Measurements from ENCODE around the gene ZNF382.

The ZNF382 gene

DNA sequence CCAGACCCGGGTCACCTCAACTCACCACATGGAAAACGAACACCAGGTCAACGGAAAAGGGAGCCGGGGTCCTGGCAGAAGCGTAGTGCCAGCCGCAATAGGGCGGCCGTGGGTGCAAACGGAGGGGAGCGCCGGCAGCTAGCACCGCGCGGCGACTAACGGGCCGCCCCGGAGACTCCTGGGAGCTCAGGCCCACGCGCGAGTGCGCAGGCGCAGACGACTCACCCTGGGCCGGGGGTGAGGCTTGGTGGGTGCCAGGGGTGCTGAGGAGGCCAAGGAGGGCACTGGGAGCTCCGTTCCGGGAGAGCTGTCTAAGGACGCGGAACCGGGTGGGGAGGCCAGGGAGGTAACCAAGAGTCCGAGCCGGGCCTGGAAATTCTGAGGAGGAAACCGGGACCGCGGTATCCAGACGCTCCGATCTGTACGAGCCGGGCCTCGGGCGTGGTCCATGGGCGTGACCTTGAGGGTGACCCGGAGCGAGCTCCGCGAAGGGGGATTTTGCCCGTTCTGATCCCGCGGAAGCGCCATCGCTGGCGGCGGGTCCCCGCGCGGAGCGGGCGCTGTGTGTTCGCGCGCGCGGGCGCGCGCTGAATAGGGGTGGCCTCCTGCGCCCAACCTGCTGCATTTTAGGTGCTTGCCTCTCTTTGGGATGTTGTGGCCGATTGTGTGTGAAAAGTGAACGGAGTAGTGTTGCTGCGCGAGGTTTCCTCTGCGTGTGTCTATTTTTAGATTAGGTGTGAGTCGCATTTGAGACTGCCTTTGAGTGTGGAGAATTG is at the start of gene ZNF382:
ZNF382 (plus strand) TSS at position 213 of the 776 bp plus-strand sequence. CDS start 4,602 bp downstream, outside the sequence.
- TF ChIP-seq EP300 (IDR thresholded peaks at IDR 0.05; ENCODE audit: borderline replicate concordance), result no peak
- no peak; the same call in 1 of the 2 replicates for TF ChIP-seq YY1 (IDR thresholded peaks at IDR 0.05; ENCODE audit: low read depth)
- TF ChIP-seq FOXM1 (IDR thresholded peaks at IDR 0.05; ENCODE audit: borderline replicate concordance, low read depth), result no peak
- TF ChIP-seq CEBPB (IDR thresholded peaks at IDR 0.05), result no peak
- TF ChIP-seq, protein P1, sequence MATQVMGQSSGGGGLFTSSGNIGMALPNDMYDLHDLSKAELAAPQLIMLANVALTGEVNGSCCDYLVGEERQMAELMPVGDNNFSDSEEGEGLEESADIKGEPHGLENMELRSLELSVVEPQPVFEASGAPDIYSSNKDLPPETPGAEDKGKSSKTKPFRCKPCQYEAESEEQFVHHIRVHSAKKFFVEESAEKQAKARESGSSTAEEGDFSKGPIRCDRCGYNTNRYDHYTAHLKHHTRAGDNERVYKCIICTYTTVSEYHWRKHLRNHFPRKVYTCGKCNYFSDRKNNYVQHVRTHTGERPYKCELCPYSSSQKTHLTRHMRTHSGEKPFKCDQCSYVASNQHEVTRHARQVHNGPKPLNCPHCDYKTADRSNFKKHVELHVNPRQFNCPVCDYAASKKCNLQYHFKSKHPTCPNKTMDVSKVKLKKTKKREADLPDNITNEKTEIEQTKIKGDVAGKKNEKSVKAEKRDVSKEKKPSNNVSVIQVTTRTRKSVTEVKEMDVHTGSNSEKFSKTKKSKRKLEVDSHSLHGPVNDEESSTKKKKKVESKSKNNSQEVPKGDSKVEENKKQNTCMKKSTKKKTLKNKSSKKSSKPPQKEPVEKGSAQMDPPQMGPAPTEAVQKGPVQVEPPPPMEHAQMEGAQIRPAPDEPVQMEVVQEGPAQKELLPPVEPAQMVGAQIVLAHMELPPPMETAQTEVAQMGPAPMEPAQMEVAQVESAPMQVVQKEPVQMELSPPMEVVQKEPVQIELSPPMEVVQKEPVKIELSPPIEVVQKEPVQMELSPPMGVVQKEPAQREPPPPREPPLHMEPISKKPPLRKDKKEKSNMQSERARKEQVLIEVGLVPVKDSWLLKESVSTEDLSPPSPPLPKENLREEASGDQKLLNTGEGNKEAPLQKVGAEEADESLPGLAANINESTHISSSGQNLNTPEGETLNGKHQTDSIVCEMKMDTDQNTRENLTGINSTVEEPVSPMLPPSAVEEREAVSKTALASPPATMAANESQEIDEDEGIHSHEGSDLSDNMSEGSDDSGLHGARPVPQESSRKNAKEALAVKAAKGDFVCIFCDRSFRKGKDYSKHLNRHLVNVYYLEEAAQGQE (IDR thresholded peaks at IDR 0.05; ENCODE audit: low read depth), result no peak
- no peak for TF ChIP-seq ZBTB7A (IDR thresholded peaks at IDR 0.05; ENCODE audit: low read depth)
- no peak for TF ChIP-seq CREB1 (IDR thresholded peaks at IDR 0.05; ENCODE audit: low read depth)
- TF ChIP-seq NFIC (IDR thresholded peaks at IDR 0.05), result no peak
- TF ChIP-seq TCF12 (IDR thresholded peaks at IDR 0.05; ENCODE audit: low read depth), result no peak
- no peak for TF ChIP-seq EGR1 (IDR thresholded peaks at IDR 0.05)
- TF ChIP-seq TAF1 (IDR thresholded peaks at IDR 0.05; ENCODE audit: low read depth), result peak; percentile 55
- TF ChIP-seq, protein P2, sequence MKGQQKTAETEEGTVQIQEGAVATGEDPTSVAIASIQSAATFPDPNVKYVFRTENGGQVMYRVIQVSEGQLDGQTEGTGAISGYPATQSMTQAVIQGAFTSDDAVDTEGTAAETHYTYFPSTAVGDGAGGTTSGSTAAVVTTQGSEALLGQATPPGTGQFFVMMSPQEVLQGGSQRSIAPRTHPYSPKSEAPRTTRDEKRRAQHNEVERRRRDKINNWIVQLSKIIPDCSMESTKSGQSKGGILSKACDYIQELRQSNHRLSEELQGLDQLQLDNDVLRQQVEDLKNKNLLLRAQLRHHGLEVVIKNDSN (IDR thresholded peaks at IDR 0.05), result no peak
- no peak for TF ChIP-seq TEAD4 (IDR thresholded peaks at IDR 0.05)
- no peak for TF ChIP-seq RAD21 (IDR thresholded peaks at IDR 0.05; ENCODE audit: low read depth)
- peak; percentile 14 for TF ChIP-seq MAX (IDR thresholded peaks at IDR 0.05)

GRCh38 chr19:36564391-36564790 is 40.7 kb upstream of the ZNF382 start:
- TF ChIP-seq FOXM1 (IDR thresholded peaks at IDR 0.05; ENCODE audit: borderline replicate concordance, low read depth) (no peak), TAF1 (IDR thresholded peaks at IDR 0.05; ENCODE audit: low read depth) (no peak), YY1 (IDR thresholded peaks at IDR 0.05; ENCODE audit: low read depth) (no peak), MAX (IDR thresholded peaks at IDR 0.05) (no peak), TCF12 (IDR thresholded peaks at IDR 0.05; ENCODE audit: low read depth) (no peak), EP300 (IDR thresholded peaks at IDR 0.05; ENCODE audit: borderline replicate concordance) (no peak), ZBTB7A (IDR thresholded peaks at IDR 0.05; ENCODE audit: low read depth) (no peak), CEBPB (IDR thresholded peaks at IDR 0.05) (no peak), NFIC (IDR thresholded peaks at IDR 0.05) (no peak), TEAD4 (IDR thresholded peaks at IDR 0.05) (no peak), EGR1 (IDR thresholded peaks at IDR 0.05) (no peak), RAD21 (IDR thresholded peaks at IDR 0.05; ENCODE audit: low read depth) (no peak), CREB1 (IDR thresholded peaks at IDR 0.05; ENCODE audit: low read depth) (no peak)
- TF ChIP-seq, protein P1 (IDR thresholded peaks at IDR 0.05; ENCODE audit: low read depth), result no peak
- TF ChIP-seq, protein P2 (IDR thresholded peaks at IDR 0.05), result no peak

GRCh38 chr19:36572593-36573019 is 32.5 kb upstream of the ZNF382 start:
- TF ChIP-seq RAD21 (IDR thresholded peaks at IDR 0.05; ENCODE audit: low read depth), result no peak
- no peak for TF ChIP-seq YY1 (IDR thresholded peaks at IDR 0.05; ENCODE audit: low read depth)
- TF ChIP-seq CREB1 (IDR thresholded peaks at IDR 0.05; ENCODE audit: low read depth), result peak; percentile 46; the same call in 1 of the 2 replicates

- no peak for TF ChIP-seq RAD21 (IDR thresholded peaks at IDR 0.05; ENCODE audit: low read depth)
- peak; percentile 98 for TF ChIP-seq MAX (IDR thresholded peaks at IDR 0.05)
- TF ChIP-seq NFIC (IDR thresholded peaks at IDR 0.05), result no peak
- TF ChIP-seq EGR1 (IDR thresholded peaks at IDR 0.05), result 0 out of 2 replicates have a peak, but pooled peaks have one; percentile 55
- TF ChIP-seq, protein P1 (IDR thresholded peaks at IDR 0.05; ENCODE audit: low read depth), result no peak
- TF ChIP-seq FOXM1 (IDR thresholded peaks at IDR 0.05; ENCODE audit: borderline replicate concordance, low read depth), result no peak
- no peak for TF ChIP-seq EP300 (IDR thresholded peaks at IDR 0.05; ENCODE audit: borderline replicate concordance)
- TF ChIP-seq YY1 (IDR thresholded peaks at IDR 0.05; ENCODE audit: low read depth), result 0 out of 2 replicates have a peak, but pooled peaks have one; percentile 18
- TF ChIP-seq ZBTB7A (IDR thresholded peaks at IDR 0.05; ENCODE audit: low read depth), result no peak; the same call in 1 of the 2 replicates
- TF ChIP-seq TEAD4 (IDR thresholded peaks at IDR 0.05), result no peak
- no peak for TF ChIP-seq CEBPB (IDR thresholded peaks at IDR 0.05)
- TF ChIP-seq TCF12 (IDR thresholded peaks at IDR 0.05; ENCODE audit: low read depth), result no peak
- TF ChIP-seq TAF1 (IDR thresholded peaks at IDR 0.05; ENCODE audit: low read depth), result no peak
- TF ChIP-seq, protein P2 (IDR thresholded peaks at IDR 0.05), result peak; percentile 56; the same call in 1 of the 2 replicates
- peak; percentile 14; the same call in 1 of the 2 replicates for TF ChIP-seq CREB1 (IDR thresholded peaks at IDR 0.05; ENCODE audit: low read depth)
Measured at GRCh38 chr19:36573020-36573894, 31.9 kb upstream of the ZNF382 start, which contains the start of gene ZNF529. Gene ZNF529 (minus strand): TSS chr19:36573292. CDS start chr19:36572346, 946 bp downstream.
